Activated naive CD8-positive, alpha-beta T cell treated with anti-CD3 and anti-CD28 coated beads, Interleukin-2, amount 50 U/mL, for 16 hours (primary cell): ENCODE data around the gene FOXL3.
"Not testable (repeated sequence)": the region's sequence is repeated elsewhere in the genome, so short reads cannot be mapped to it uniquely, and the experiment has no call there.

Experiments
- DNase-seq: peaks from one replicate; pipeline ENCODE4 v3.0.0-alpha.2; 2020; ENCODE audit warnings: low read depth, low spot score

The FOXL3 gene

GRCh38 chr7:289756-290553, at the start of gene FOXL3:
Gene FOXL3 (plus strand): TSS chr7:290170. CDS start chr7:290170, 0 bp downstream.
- no peak for DNase-seq

- no peak for DNase-seq
Observed at GRCh38 chr7:240887-241421, 49.0 kb upstream of the FOXL3 start.

- no peak for DNase-seq
Observed at GRCh38 chr7:241513-241912, 48.5 kb upstream of the FOXL3 start.

GRCh38 chr7:242826-243579, 47.0 kb upstream of the FOXL3 start:
- DNase-seq, result not testable (repeated sequence)

GRCh38 chr7:243580-243978, 46.4 kb upstream of the FOXL3 start:
- DNase-seq, result not testable (repeated sequence)

GRCh38 chr7:244974-245373, 45.0 kb upstream of the FOXL3 start:
- DNase-seq, result no peak

- no peak for DNase-seq
Observed at GRCh38 chr7:245574-246295, 44.2 kb upstream of the FOXL3 start.

- no peak for DNase-seq
Observed at GRCh38 chr7:246451-246850, 43.5 kb upstream of the FOXL3 start.

GRCh38 chr7:247181-247580, 42.8 kb upstream of the FOXL3 start:
- no peak for DNase-seq

GRCh38 chr7:247636-248035, 42.3 kb upstream of the FOXL3 start:
- no peak for DNase-seq

GRCh38 chr7:248732-249435, 41.1 kb upstream of the FOXL3 start:
- no peak for DNase-seq

GRCh38 chr7:249989-250388, 40.0 kb upstream of the FOXL3 start:
- no peak for DNase-seq

- no peak for DNase-seq
Observed at GRCh38 chr7:250523-250922, 39.4 kb upstream of the FOXL3 start.

GRCh38 chr7:251005-251404, 39.0 kb upstream of the FOXL3 start:
- no peak for DNase-seq

GRCh38 chr7:251446-252175, 38.4 kb upstream of the FOXL3 start:
- DNase-seq, result no peak

- DNase-seq, result no peak
Observed at GRCh38 chr7:252216-252965, 37.6 kb upstream of the FOXL3 start.

- DNase-seq, result no peak
Observed at GRCh38 chr7:252981-253380, 37.0 kb upstream of the FOXL3 start.

GRCh38 chr7:253581-254336, 36.2 kb upstream of the FOXL3 start:
- no peak for DNase-seq

- no peak for DNase-seq
Observed at GRCh38 chr7:254337-255037, 35.5 kb upstream of the FOXL3 start.
